Activated CD8-positive, alpha-beta memory T cell treated with anti-CD3 and anti-CD28 coated beads, Interleukin-2, amount 50 U/mL, for 1 hour (primary cell): Measurements from ENCODE around the gene C1QTNF4.
"Not testable (repeated sequence)": the region's sequence is repeated elsewhere in the genome, so short reads cannot be mapped to it uniquely, and the experiment has no call there.

ENCODE experiments used
- DNase-seq: peaks from one replicate; pipeline ENCODE4 v3.0.0-alpha.2; 2020; ENCODE audit errors: extremely low read depth

C1QTNF4 gene

DNA sequence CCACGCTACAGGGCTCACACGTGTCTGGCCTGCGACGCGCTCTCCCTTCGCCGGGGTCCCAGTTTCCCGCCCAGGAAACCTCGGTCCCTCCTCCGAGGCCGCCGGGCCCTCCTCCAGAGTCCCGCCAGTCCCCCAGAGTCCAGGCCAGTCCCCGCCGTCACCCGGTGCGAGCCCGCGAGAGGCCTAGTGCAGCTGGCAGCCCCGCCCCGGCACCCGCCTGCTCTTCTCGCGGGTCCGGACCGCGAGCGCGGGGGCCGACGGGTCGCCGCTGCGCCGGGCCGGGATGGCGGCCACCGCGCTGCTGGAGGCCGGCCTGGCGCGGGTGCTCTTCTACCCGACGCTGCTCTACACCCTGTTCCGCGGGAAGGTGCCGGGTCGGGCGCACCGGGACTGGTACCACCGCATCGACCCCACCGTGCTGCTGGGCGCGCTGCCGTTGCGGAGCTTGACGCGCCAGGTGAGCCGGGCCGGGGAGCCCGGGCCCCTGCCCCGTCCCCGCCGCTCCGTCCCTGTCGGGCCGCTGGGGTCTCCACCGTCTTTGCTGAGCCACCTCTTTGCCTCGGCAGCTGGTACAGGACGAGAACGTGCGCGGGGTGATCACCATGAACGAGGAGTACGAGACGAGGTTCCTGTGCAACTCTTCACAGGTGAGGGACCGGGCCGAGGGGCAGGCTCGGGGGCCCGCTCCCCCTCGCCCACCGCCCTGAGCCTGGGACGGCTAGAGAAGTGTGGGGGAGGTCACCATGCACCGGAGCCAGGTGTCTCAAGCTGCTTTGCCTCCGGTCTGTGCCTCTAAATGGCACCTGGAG lies 28.7 kb downstream of the C1QTNF4 start, which contains the start of gene PTPMT1:
PTPMT1 (plus strand) TSS at position 260 of the 809 bp plus-strand sequence; CDS start at position 284, 24 bp downstream.
- DNase-seq, result no peak

DNA sequence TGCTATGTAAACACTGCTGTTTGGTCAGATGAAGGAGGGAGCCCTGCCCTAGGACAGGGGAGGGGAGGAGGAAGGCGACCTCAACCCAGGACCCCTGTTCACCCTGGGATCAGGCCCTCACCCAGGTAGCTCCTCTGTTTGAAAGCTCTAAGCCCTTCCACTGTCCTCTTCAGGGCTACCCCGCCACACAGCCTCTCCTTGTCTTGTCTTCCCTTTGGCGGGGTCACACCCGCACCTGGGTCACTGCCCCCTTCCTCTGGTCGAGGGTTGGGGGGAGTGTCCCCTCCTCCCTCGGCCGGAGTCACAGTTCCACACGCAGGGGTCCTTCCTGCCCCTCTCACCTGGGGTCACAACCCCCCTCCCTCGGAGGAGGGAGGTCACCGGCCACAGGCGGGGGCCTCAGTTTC lies 29.3 kb downstream of the C1QTNF4 start:
- no peak for DNase-seq

DNA sequence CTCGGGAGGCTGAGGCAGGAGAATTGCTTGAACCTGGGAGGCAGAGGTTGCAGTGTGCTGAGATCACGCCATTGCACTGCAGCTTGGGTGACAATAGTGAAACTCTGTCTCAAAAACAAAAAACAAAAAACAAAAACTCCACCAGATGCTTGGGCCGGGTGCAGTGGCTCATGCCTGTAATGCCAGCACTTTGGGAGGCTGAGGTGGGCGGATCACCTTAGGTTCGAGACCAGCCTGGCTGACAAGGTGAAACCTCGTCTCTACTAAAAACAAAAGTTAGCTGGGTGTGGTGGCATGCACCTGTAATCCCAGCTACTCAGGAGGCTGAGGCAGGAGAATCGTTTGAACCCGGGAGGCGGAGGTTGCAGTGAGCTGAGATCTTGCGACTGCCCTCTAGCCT lies 29.8 kb downstream of the C1QTNF4 start:
- DNase-seq, result not testable (repeated sequence)

DNA sequence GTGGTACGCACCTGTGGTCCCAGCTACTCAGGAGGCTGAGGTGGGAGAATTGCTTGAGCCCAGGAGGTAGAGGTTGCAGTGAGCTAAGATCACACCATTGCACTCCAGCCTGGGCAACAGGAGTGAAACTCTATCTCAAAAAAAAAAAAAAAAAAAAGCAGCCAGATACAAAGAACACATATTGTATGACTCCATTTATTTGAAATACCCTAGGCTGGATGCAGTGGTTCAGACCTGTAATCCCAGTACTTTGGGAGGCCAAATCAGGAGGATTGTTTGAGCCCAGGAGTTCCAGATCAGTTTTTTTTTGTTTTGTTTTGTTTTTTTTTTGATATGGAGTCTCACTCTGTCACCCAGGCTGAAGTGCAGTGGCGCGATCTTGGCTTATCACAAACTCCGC lies 31.8 kb downstream of the C1QTNF4 start:
- not testable (repeated sequence) for DNase-seq

DNA sequence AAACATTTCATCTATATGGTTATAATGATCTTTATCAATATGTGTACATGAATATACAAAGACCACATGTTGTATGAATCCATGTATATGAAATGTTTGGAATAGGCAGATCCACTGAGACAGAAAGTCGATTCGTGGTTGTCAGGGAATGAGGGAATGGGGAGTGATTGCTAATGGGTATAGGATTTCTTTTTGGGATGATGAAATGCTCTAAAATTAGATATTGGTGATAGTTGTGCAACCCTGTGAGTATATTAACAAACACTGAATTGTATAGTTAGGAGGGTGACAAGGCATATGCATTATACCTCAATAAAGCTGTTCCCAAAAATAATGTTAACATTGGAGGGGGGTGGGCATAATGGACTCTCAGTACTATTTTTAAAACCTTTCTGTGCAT lies 33.8 kb downstream of the C1QTNF4 start:
- DNase-seq, result no peak

DNA sequence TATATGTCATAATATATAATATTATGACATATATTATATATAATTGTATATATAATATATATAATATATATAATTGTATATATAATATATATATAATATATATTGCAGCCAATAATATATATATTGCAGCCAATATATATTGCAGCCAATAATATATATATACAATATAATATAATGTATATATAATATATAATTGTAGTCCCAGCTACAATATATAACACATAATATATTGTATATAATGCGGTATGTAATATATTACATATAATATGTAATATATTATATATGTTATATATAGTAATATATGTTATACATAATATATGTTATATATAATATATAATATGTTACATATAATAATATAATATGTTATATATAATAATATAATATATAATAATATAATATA lies 35.5 kb downstream of the C1QTNF4 start:
- DNase-seq, result no peak

DNA sequence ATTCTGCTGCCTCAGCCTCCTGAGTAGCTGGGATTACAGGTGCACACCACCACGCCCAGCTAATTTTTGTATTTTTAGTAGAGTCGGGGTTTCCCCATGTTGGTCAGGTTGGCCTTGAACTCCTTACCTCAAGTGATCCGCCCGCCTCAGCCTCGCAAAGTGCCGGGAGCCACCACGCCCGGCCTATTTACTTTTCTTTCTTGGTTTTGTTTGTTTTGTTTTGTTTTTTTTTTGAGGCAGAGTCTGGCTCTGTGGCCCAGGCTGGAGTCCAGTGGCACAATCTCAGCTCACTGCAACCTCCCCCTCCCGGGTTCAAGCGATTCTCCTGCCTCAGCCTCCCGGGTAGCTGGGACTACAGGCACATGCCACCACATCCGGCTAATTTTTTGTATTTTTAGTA lies 37.2 kb downstream of the C1QTNF4 start:
- DNase-seq, result not testable (repeated sequence)

DNA sequence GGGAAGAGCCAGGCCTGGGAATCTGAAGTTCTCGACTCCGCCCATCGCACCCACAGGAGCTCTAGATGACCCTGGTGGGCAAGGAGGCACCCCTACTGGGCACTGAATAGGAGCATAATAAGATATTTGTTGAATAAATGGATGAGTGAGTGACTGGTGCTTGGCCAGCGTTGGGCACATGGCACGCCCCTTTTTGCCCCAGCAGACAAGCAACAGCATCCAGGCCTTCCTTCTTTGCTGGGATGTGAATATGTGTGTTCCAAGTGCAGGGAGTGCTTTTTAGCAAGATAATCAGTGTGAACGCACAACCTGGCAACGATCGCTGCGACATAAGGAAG lies 40.8 kb downstream of the C1QTNF4 start:
- no peak for DNase-seq

DNA sequence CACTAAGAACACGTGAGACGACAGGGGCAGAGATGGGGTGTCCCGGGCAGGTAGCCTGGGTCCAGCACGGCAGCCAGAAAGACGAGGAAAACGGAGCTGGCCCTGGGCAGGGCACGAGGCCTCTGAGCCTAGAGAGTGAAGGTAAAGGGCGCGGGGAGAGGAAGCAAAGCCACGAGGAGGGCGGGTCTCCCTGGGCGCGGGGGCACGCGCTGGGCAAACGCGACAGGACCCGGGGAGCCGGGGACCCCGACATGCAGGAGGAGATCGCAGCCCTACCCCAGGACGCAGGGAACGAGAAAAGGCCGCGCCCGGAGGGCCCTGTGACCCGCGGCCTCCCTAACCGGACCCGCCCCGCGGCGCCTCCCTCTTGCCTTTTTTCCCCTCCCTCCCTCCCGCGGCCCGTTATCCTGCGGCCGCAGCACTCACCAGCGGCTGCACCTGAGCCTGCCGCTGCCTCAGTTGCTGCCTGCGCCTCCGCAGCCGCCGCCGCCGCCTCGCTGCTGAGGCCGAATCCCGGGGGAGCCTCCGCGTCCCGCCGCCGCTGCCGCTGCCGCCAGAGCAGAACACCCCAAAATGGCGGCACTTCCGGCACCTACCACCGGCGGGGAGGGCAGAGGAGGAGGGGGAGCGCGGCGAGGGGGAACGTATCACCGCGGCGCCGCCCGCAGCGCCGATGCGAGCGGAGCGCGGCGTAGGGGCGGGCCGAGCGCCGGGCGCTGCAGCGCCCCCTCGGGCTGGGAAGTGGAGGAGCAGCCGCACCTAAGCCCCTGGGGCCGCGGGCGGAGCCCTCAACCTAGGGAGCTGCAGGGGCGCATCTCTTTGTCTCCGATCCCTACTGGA lies 41.4 kb downstream of the C1QTNF4 start, which contains the start of gene CELF1:
CELF1 (minus strand) TSS at position 567 of the 840 bp plus-strand sequence. CDS start 53,609 bp downstream, outside the sequence.
- peak; percentile 73 for DNase-seq

DNA sequence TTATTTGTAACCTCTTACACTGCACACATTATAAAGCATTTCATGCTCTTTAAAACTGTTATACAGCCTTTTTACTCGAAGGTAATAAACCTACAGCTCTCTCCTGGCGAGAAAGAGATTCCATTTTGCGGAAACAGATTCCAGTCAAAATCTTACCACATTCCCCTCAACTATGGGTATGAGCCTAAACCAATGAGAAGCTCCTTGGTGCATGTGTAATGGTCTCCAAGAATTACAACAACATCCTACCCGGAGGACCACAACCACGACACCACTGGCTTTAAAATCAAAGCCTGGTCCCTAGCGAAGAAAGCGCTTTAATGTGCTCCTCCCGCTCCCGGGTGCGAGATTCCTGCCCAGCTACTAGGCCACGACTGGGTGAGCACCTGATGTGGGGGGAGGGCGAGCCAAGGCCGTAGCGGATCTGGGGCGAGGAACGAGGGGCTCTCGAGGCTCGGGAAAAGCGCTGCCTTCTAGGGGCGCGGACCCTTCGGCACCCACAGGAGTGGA lies 42.1 kb downstream of the C1QTNF4 start:
- DNase-seq, result no peak

DNA sequence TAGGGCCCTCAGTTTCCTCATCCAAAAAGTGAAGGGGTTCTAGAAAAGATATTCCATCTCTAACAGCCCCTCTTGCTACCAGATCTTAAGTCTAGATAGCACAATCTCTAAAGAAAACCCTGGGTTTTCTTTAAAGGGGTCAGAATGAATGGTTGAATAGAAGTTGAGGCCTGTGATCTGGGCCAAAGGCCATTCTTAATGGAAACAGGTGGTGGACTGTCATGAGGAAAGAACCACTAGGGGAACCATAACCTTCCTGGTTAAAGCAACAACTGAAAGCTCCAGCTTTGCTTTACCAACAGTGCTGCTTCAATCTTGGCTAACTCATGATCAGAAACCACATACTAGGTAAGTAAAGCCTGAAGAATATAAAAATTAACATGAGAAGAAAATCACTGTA lies 43.1 kb downstream of the C1QTNF4 start:
- no peak for DNase-seq

DNA sequence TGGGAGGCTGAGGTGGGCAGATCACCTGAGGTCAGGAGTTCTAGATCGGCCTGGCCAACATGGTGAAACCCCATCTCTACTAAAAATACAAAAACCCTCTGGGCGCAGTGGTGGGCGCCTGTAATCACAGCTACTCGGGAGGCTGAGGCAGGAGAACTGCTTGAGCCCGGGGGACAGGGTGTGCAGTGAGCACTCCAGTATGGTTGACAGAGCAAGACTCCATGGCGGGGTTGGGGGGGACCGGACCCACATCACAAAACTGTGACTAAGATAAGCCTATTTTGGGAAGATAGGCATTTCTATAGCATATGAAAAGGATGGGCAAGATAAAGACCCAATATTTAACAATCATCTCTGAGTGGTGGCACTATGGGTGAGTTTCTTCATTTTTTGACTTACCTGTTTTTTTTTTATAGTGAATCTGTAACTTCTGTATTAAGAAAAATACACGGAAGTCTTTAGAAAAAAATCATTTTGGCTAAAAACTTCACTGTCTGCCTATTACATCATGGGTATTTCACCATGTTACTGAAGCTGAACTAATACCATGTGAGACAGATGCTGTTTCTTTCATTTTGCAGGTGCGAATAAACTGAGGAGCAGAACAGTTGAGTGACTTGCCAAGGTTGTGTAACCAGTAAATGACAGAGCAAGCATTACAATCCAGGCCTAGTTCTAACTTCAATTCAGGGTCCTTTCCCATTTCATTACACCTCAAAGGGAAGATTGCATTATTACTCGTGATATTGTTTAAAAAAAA lies 43.7 kb downstream of the C1QTNF4 start:
- no peak for DNase-seq

DNA sequence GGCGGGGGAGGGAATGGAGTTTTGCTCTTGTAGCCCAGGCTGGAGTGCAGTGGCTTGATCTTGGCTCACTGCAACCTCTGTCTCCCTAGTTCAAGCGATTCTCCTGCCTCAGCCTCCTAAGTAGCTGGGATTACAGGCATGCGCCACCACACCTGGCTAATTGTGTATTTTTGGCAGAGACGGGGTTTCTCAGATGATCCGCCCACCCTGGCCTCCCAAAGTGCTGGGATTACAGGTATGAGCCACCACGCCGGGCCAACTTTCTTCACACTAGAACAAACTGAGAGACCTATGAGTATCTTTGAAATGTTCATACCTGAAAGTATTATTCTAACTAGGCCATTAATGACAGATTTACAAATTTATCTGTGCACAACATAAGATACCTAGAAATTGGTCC lies 47.9 kb downstream of the C1QTNF4 start:
- not testable (repeated sequence) for DNase-seq

DNA sequence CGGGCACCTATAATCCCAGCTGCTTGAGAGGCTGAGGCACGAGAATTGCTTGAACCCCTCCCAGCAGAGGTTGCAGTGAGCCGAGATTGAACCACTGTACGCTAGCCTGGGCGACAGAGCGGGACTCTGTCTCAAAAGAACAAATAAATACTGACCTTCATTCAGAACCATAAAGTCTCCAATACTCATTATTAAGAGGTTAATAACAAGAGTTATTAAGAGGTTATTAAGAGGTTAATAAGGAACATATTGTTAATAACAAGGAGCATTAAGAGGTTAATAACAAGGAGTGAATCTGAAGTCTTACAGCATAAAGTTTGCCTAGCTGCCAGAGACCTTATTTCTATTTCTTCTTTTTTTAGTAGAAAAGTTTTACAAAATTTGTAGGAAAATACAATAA lies 48.9 kb downstream of the C1QTNF4 start:
- DNase-seq, result no peak

DNA sequence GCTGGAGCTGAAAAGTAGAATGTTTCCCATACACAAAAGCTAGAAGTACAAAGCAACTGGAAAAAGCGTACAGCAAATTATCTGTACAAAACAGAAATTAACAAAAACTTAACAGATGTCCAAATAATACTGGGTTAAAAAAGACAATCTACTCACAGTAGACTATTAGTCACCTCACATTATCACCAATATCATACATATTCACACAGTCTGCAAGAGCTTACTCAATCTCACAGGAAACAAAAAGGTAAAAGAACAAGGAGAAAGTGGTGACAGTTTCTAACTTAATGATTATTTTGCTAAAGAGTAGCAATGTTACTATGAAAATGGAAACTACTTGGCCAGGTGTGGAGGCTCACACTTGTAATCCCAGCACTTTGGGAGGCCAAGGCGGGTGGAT lies 53.1 kb downstream of the C1QTNF4 start:
- DNase-seq, result no peak

DNA sequence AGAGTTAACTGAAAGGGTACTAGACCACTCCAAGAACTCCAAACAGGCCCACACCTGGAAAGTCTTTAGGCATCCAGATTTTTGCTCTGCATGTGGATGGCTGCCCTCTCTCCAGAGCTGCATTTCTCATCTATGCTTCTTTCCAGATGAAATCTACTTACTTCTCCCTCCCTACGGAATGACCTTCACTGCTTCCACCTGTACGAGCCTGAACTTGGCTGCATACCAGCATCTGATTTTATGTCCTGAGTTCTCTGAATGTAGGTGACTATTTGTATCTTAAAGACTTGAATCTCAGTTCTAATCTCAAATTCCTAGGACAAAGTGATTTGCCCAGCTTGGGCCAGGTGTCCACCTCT lies 54.6 kb downstream of the C1QTNF4 start:
- no peak for DNase-seq
